Amniotic stem cell (primary cell): ENCODE measurements around the gene RBFOX1.

Experiments used
- DNase-seq: peaks from one replicate; lab custom pipeline; 2025; lab: John Stamatoyannopoulos, UW

The RBFOX1 gene

DNA sequence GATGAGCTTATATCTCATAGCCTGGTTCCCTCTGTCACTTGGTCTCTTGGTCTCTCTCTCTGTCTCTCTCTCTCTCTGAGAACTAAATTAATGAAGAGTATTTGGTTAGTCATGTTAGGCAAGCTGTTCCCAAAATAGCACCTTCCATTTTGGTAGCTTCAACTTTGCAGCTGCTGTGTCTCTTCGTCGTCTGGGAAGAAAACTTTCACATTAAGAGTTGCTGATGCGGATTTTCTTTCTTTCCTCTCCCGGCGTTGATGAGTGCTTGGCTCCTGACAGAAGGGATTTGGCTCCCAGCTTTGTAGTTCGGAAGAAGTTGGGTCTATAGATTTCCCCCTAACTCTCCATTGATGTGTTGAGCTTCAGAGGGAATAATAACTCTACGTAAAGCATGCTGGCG is at the start of gene RBFOX1:
TSS of gene RBFOX1 (plus strand) at position 235 of the 400 bp plus-strand sequence.
- no peak for DNase-seq

DNA sequence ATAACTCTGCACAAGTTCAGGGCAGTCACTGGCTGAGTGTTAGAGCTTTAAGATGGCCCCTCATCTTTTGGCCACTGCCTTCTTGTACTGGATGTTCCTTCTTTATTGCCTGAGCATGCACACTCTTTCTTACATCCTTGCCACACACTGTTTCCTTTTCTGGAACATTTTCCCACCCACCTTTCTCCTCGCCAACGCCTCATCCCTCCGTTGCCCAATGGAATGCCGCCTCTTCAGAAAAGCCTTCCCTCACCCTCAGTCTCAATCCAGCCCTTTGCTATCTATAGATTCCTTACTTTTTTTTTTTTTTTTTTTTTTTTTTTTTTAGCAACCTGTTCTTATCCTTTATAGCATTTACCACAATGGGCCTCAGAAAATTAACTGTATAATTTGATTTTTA is 47.9 kb upstream of the RBFOX1 start:
- DNase-seq: no peak

DNA sequence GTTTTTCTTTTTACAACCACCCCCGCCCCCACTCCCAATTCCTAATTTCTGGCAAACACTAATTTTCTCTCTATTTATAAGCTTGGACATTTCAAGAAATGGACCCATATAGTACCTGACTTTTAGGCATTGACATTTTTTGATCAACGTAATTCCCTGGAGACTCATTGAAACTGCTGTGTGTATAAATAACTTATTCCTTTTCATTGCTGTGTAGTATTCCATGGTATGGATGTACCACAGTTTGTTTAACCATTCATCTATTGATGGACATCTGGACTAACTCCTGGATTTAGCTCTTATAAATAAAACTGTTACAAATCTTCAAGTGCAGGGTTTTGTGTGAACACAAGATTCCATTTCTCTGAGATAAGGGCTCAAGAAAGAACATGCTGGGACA is 47.1 kb upstream of the RBFOX1 start:
- no peak for DNase-seq

DNA sequence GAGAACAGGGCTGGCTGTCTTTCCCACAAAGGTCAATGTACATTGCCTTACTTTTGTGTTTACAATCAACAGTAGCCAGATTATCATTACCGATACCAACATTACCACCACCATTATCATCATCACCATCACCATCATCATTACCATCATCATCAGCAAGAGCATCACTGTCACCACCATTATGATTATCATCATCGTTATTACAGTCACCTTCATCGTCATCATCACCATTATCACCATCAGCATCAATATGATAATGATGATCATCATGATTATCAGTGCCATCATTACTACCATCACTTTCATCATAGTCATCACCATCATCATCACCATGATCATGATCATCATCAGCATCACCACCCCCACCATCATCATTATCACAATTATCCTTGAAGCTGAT is 43.3 kb upstream of the RBFOX1 start:
- no peak for DNase-seq

DNA sequence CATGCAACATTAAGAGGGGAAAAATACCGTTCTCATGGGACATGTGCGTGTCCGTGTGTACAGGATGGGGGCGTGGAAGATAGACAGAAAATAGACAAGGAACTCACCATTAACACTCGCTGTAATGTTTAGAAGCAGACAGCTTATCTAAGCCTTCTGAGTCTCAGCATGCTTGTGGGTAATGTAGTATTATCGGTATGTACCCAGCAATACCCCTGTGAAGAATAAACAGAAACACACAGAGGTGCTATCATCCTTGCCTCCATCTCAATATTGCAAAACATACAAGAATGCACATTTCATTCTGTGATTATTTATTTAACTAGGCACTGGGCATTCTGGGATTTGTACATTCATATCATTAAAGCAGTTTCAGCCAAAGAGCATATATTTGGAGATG is 42.0 kb upstream of the RBFOX1 start:
- no peak for DNase-seq

DNA sequence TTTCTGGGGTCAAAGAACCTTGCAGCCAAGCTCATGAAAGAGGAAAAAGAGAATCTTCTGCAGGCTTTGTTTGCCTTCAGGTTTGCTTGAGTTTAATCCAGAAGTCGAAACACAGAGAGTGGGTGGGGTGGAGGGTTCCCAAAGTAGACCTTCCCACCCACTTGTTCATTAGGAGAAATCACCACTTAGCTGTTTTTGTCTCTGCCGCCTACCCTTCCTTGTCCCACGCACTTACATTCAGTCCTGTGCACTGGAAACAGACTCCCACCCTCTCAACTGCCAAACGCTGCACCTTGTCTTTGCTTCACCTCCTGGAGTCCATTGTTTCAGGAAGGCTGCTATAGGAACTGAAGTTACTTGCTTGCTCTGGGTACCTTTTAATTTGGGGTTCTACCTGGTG is 38.6 kb upstream of the RBFOX1 start:
- DNase-seq: no peak

DNA sequence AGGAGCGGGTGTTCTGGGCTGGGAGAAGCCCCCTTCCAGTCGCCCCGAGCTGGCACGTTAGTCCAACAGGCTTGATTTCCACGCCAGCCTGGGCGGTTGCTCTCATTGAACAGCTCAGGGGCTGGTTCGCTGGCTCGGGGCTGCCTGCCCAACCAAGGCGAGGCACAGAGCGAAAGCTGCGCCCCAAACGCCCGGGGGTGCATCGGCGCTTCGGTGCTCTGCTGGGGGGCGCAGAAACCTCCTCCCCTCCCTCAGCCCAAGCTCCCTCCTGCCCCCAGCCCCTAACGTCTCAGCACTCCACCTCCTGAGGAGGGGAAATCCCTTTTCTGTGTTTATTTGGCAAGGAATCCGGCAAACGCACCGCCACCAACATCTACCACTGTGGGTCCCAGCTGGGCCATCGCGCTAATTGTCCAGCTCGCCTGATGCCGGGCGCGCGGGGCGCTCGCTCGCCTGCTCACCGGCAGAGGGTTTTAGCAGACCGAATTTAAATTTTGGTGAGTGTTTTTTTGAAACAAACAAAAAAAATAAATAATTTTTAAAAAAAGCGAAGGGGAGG is 29.5 kb upstream of the RBFOX1 start:
- no peak for DNase-seq

DNA sequence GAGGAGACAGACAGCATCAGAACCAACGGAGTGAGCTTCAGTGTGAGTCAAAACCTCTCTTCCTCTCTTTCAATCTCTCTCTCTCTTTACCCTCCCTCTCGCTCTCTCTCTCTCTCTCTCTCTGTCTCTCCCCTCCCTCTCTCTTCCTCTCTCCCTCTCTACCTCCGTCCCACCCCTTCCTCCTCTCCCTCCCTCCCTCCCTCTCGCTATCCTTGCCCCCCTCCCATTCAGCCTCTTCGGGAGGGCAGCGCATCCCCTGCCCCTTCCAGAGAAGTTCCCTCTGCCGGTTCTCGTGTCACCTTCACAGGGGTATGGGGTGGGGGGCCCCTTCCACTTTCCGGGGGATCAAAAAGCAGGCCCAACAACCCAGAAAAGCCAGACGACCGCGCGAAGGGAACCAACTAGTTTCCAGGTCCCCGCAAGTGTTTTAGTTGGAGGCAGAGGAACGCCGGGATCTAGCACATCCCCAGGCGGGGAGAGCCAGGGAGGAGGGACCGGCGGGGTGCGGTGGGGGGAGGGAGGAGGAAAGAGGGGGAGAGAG is 28.9 kb upstream of the RBFOX1 start:
- no peak for DNase-seq

DNA sequence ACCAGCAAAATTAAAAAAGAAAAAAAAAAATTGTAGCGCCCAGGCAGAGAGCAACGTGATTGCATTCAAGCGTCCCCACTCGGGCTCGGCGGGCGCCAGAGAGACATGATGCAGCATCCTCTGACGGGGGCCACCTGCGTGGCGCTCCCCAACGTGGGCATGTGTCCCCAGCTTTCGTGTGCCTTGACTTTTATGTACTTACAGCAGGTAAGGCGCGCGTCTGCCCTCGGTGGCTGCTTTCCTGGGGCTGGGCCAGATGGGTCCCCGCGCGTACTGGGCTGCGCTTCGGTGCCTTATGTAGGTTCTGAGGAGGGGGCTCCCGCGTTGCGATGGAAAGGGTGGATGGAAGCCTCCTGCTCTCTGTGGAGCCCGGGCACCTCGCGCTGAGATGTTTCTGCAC is 28.4 kb upstream of the RBFOX1 start:
- DNase-seq: no peak

DNA sequence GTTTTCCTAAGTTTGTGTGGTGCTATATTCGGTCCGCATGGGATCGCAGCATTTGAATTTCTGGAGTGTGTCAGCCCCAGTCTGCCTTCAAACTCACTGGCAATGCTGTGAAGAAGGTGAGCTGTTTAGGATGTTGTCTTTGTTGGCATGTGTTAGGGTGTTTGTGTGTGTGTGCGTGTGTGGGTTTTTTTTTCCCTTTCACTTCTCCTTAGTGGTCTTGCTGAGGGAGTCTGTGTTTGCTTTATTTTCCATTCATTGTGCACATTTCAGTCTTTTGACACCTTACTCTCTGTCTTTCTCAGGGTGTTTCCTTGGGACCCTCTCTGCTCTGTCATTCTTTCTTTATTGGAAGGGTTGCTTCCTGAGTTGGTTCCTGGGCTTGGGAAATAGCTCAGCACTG is 27.7 kb upstream of the RBFOX1 start:
- DNase-seq: no peak

DNA sequence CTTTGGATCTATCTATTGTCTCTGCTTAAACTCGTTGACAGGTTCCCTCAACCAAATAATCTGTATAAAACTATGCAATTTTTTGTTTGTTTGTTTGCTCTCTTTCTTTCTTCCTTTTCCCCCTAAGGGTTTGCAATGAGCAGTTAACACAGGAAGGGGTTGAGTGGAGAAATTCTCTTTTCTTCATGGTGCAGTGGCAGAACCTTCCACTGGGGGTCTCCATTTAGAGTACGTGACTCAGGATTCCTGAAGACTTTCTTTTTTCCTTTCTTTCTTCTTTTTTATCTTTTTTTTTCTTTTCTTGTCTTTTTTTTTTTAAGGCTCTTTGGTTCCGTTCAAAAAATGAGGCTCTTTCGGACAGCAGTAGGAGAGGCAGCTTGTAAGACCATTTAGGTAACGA is 19.5 kb upstream of the RBFOX1 start:
- no peak for DNase-seq

DNA sequence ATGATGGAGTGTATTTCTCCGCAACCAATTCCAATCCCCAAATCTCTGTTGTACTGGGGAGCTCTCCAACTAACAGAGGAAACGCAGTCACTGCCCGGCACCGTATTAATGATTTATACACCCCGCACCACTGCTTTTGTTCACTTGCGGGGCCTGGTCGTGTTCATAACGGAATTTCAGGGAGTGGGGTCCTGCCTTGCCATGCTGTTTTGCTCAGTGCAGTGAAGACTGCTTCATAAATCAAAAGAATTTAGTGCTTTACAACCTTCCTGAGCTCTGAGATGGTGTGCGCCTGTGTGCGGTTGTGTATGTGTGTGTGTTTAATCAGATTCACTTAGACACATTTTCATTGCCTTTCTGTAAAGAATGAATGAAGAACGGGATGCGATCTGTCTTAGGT is 18.5 kb upstream of the RBFOX1 start:
- no peak for DNase-seq

DNA sequence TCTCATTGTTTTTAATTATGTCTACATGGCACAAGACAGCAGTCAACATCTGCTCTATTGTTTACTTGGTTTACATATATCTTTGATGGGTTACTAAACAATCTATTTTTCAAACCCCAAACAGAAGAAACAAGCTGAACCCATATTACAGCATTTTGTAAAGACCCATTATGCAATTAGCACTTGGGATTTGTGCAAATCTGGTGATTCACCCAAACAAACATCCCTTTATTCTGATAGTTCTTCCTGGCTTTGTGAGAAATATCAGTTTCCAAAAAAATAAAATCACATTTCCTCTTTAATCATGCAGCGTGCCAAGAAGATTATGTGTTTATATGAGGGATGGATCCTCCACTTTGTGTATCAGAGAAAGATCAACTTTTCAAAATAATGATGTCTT is 16.8 kb upstream of the RBFOX1 start:
- no peak for DNase-seq

DNA sequence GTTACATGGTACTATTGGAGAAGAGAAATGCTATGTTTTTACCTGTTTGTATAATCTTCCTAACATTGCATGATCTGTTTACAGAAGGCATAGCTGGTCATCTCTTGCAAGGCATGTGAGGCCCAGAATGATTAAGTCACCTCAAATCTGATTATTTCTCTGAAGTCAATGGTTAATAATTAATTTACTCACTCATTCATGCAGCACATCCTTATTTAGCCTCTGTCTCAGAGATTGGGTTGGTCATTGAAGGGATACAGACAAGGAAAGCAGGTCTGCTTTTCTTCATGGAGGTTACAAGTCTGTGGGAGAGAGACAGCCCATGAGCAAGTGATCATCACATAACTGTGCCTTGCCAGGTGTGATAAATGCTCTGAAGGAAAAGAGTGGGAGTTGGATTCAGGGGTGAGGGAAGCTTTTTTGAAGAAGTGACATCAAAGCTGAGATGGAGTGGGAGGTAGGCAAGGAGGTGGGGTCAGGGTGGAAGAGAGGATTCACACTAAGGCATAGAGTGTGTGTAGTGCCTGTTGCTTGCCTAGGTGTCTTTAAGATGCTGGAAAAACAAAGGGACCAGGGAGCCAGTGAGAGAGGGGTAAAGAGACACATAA is 16.3 kb upstream of the RBFOX1 start:
- DNase-seq: no peak

DNA sequence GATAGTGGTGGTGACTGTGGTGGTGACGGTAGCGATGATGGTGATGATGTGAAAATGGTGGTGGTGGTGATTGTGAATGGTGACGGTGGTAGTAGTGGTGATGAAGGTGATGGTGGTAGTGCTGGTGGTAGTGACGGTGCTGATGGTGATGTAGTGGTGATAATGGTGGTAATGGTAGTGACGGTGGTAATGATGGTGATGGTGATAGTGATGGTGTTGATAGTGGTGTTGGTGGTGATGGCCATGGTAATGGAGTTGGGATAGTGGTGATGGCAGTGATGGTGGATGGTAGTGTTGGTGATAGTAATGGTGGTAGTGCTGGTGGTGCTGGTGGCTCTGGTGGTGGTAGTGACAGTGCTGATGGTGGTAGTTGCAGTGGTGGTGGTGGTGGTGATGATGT is 14.7 kb upstream of the RBFOX1 start:
- no peak for DNase-seq

DNA sequence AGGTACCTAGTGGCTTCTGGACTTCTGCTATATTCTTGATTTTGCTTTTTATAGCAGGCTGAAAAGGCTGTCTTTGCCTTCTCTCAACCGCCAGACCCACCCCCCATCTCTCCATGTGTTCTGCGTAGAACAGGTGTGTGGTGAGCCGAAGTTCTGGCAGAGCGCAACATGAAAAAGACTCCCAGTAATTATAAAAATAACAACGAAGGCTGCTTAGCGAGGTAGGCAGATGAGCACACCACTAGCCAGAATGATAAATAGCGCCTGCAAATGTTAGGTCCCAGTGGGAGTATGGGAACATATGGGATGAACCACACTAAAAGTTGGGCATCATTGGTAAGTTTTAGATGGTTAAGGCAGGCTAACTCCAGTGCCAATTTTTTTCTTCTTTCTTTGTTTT is 14.0 kb upstream of the RBFOX1 start:
- DNase-seq: no peak

DNA sequence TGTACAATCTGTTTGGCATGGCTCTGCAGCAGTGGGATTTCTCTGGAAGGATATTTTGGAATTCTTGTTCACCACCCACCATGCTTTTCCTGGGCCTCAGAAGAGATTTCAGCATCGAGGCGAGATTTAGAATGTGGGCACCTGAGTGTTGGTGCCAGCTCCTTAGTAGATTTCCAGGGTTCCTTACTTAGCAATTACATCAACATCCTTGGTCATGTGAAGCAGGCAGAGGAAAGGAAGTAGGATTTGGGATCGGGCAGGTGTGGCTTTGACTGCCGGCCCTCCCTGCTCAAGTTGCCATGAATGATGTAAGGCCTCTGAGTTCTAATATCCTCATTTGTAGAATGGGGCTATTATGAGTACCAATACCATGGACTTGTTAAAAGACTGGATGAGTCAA is 13.1 kb upstream of the RBFOX1 start:
- no peak for DNase-seq

DNA sequence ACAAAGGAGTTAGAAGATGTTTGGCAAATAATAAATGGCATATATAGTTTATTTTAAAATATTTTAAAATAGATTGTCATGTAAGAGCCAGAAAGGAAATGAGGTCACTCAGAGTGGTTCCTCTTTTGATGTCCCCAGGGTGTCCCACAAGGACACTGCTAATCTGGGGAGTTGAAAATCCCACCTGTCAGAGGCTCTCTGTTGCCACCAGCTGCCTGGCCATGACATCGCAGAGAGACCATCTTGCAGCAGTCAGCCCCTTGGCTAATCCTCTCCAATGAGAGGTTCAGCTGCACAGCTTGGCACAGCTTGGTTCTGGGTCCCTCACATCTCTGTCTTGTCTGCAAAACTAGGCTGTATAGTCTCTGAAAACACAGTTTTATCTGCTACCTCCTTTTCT is 11.0 kb upstream of the RBFOX1 start:
- no peak for DNase-seq

DNA sequence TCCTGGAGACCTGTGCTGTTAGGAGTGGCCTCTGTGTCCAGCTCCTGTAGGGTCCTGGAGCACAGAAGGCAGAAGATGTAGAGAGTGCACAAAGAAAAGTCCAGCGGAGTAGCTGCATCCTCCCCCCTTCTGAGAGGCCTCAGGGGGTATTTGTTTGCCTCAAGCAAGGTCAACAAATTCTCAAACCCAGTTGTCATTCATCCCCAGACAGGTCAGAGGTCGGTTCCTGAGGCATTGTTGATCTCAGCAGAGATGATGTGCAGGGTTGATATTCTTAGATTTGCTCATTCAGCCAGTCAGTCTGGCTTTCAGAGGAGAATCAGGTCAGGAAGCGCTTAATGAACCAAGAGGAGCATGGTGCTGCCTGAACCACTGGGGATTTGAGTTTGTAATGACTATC is 8.3 kb upstream of the RBFOX1 start:
- no peak for DNase-seq

DNA sequence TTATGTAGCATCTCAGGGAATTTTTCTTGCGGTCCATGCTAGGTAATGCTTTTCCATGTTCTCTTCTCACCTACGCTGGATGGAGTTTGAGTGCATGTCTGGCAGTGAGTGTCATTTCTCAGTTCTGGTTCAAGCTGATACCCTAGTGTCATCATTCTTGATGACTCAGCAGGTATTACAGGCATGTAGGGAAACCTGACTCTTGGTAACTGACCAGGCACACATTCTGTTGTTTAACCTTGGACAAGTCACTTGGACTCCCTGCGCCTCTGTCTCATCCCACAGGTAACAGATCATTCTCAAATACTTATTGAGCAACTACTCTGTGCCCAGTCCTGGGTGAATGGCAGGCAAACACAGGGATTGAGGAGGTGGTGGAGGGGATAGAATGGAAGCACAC is 6.8 kb upstream of the RBFOX1 start:
- no peak for DNase-seq

DNA sequence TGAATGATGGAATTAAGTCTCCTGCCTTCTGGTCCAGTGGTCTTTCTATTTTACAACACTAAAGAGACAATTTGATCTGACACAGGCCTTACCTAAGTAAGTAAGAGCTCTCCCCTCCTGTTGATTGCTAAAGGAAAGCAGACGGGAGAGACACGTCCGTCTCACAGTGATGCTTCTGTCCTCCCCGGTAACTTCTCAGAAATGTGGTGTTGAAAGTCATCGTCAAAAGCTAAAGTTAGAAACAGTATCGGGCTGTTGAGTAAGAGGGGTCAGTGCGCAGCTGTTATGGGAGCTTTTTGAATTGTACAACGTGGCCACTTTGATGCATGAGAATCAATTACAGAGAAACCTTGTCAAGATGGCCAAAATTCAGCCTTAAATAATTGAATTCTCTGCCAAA is 1.9 kb upstream of the RBFOX1 start:
- no peak for DNase-seq

DNA sequence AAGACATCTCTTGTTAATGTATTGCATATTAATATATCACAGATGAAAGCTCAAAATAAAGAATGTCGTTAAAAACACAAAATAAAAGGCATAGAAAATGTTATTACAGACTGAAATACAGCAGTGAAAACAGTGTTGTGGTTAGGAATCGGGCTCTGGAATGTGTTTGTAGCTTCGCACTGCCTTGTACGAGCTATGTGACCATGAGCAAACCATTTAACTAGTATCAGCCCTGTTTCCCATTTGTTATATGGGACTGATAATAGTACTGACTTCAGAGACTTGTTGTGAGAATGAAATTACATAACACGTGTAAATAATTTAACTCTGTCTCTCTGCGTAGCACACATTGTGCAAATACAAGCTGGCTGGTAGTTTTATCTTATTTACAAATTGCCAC is 648 bp upstream of the RBFOX1 start:
- DNase-seq: no peak

DNA sequence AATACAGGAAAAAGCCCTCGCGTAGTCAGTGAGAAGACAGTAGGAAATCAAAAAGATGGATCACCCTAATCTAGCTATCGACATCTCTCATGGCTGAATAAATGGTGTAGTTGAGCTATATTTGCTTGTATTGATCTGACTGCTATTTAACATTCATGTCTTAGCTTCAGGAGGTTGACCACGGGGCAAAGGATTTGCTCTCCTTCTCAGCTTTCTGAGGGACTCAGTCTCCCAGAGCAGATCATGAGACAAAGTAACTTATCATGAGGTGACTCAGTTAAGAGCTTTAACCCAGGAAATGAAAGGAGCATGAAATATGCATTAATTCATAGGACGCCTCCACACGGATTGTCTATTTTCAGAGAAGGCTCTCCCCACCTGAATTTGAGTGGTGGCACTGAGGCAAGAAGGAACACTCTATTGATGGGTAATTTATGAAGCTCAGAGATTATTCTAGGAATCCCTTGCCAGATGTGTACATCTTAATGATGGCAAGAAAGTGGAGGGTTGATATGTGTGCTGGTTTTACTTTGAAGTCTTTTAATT is 608 bp downstream of the RBFOX1 start:
- no peak for DNase-seq
